ENCODE results near the gene TBX20. TPM values are rescaled to one million over a fixed set of nuclear protein-coding genes. Genes with fewer than 3 reads are reported as not detected.

Gene TBX20
- total and polyA plus RNA-seq, 2 of the 8 experiments (the other 6 are each of a cell fraction or from before 2014, with no cell fraction given) = 0.08 to 0.26 TPM

GRCh38 chr7:35249537-35249907 is 4.4 kb downstream of the TBX20 start:
- no peak overlapping the region for H2BK20ac ChIP-seq (ENCODE audit: low read length)
- no peak overlapping the region for H3K9ac ChIP-seq (replicated peaks in 1 of 4; ENCODE audit: extremely low read depth in 1 of 4, low read depth in 3 of 4, low read length in 3 of 4)
- DNase-seq (ENCODE audit: low read depth in 1 of 2, low spot score in 2 of 2) (peak in 1 of 2 experiments; percentile 61), FAIRE-seq (peak; percentile 19)
- no peak overlapping the region for H4K91ac ChIP-seq (replicated peaks; ENCODE audit: insufficient read length, low read length)
- no peak overlapping the region for H2BK120ac ChIP-seq (replicated peaks; ENCODE audit: low read depth, low read length)
- H2BK12ac ChIP-seq (ENCODE audit: low read depth, low read length) = no peak overlapping the region
- peak overlapping the region; percentile 41 to 61 (median 48) for H3K4me3 ChIP-seq (ENCODE audit: extremely low read depth in 1 of 4, insufficient read depth in 2 of 4, low read depth in 3 of 4, low read length in 4 of 4)
- H3K14ac ChIP-seq (ENCODE audit: insufficient read length) = no peak overlapping the region
- peaks cover 44 to 73% (median 63%) of the 10 kb centered on the region in 4 experiments for H3K27me3 ChIP-seq (replicated peaks in 1 of 4; ENCODE audit: control insufficient read depth in 3 of 4, extremely low read depth in 1 of 4, insufficient read depth in 3 of 4, low read length in 3 of 4)
- 0 out of 2 replicates have a peak overlapping the region, but pooled peaks have one; percentile 45 for H4K8ac ChIP-seq (ENCODE audit: extremely low read depth, insufficient read depth, low read length)
- H3K56ac ChIP-seq (replicated peaks; ENCODE audit: insufficient read length, low read depth, low read length) = no peak overlapping the region
- H4K20me1 ChIP-seq (replicated peaks in 1 of 2; ENCODE audit: control insufficient read depth in 1 of 2, insufficient read depth in 2 of 2, low read length in 2 of 2) = peaks cover 0 to 4% of the 10 kb centered on the region in 2 experiments
- no peak overlapping the region for H2BK5ac ChIP-seq (ENCODE audit: low read depth, low read length)
- H3K4ac ChIP-seq (replicated peaks; ENCODE audit: insufficient read length, low read depth, low read length) = no peak overlapping the region
- H4K5ac ChIP-seq (ENCODE audit: insufficient read length, low read depth, low read length) = no peak overlapping the region
- peaks cover 14% of the 10 kb centered on the region; the same call in 1 of the 2 replicates for H3K23me2 ChIP-seq (ENCODE audit: low read depth, low read length)
- no peak overlapping the region for H2AFZ ChIP-seq (ENCODE audit: low read length)
- WGBS, 2 experiments (ENCODE audit: extremely low coverage in 1 of 2, insufficient coverage in 1 of 2, insufficient read length in 1 of 2, insufficient replicate concordance in 2 of 2, low coverage in 1 of 2, low lambda C conversion rate in 2 of 2, missing lambda C conversion rate in 1 of 2) = 10% methylated on average over 5 of the region's 5 CpGs; no CpG with 5 or more reads in 1 of the 2 experiments
- H3K18ac ChIP-seq (ENCODE audit: extremely low read depth, low read length) = no peak overlapping the region; the same call in 1 of the 2 replicates
- no peak overlapping the region for H3K27ac ChIP-seq (ENCODE audit: low read depth, low read length)
- no peaks in the 10 kb centered on the region for H3K36me3 ChIP-seq (ENCODE audit: control insufficient read depth in 2 of 4, insufficient read depth in 4 of 4, low read length in 3 of 4)
- no peaks in the 10 kb centered on the region for H3K9me3 ChIP-seq (ENCODE audit: insufficient read depth in 2 of 2, low read depth in 1 of 2, low read length in 1 of 2)
- no peaks in the 10 kb centered on the region for H3K79me2 ChIP-seq (ENCODE audit: control insufficient read depth in 1 of 2, insufficient read depth in 2 of 2, low read length in 2 of 2)
- ChIA-PET CTCF (ENCODE audit: partially characterized antibody) (interaction anchor here (0.9 to 2.5 kb wide), 10 partner anchors 11 to 657 kb away, joined by 3 to 9 read pairs (median 4); no protein-coding TSS in a partner anchor), POLR2A (ENCODE audit: partially characterized antibody) (interaction anchor here (4.9 kb wide), 1 partner anchor 12 kb away, joined by 35 read pairs; no protein-coding TSS in a partner anchor)
- peak overlapping the region; percentile 77 to 96 for H3K4me2 ChIP-seq (ENCODE audit: insufficient read depth in 1 of 2, low read depth in 2 of 2, low read length in 2 of 2)
- no peak overlapping the region for H2BK15ac ChIP-seq (ENCODE audit: low read length)
- no peak overlapping the region for H2AK5ac ChIP-seq (ENCODE audit: low read depth, low read length)
- H3K79me1 ChIP-seq (ENCODE audit: low read depth, low read length) = no peaks in the 10 kb centered on the region
- H3K4me1 ChIP-seq (replicated peaks in 1 of 4; ENCODE audit: control insufficient read depth in 3 of 4, insufficient read depth in 4 of 4, low read length in 3 of 4) = peaks cover 2 to 11% (median 5%) of the 10 kb centered on the region in 4 experiments; a peak in 6 of 7 replicates
- H3K23ac ChIP-seq (ENCODE audit: insufficient read length) = no peak overlapping the region
- TF ChIP-seq KDM5A (IDR thresholded peaks at IDR 0.05; ENCODE audit: low read length) (no peak), SUZ12 (IDR thresholded peaks at IDR 0.05; ENCODE audit: low read length) (0 out of 2 replicates have a peak, but pooled peaks have one; percentile 37), SP1 (IDR thresholded peaks at IDR 0.05; ENCODE audit: low read depth, low read length) (peak; percentile 55; the same call in 1 of the 2 replicates), CTBP2 (IDR thresholded peaks at IDR 0.05; ENCODE audit: borderline replicate concordance, insufficient read depth, insufficient read length, low read length) (peak; percentile 92)

All from H1 (cell line).